GM23338 (cell line): ENCODE results near the gene ZNF284.

Experiments used
- EZH2 ChIP-seq: fragments of 200-600 bp; sonication (generic); IDR thresholded peaks from one replicate; pipeline ENCODE4 v1.8.0; 2017; ENCODE audit warnings: antibody characterized with exemption, mild to moderate bottlenecking, low read depth; ENCODE audit not compliant: unreplicated experiment
- TF ChIP-seq, protein P1 (sequence below): IDR thresholded peaks from one replicate; pipeline ENCODE4 v1.6.1; 2018; ENCODE audit warnings: antibody characterized with exemption; ENCODE audit not compliant: unreplicated experiment
- TF ChIP-seq, protein P2 (sequence below), 2 experiments: fragments of 200-600 bp in 1 of 2; sonication (generic) in 1 of 2; conservative IDR thresholded peaks; 2 replicates each; pipeline versions ENCODE4 v1.5.1 to v1.6.1; 2016 to 2017; ENCODE audit warnings: antibody characterized with exemption in 2 of 2, low read depth in 2 of 2, mild to moderate bottlenecking in 2 of 2, moderate library complexity in 1 of 2

DNA sequence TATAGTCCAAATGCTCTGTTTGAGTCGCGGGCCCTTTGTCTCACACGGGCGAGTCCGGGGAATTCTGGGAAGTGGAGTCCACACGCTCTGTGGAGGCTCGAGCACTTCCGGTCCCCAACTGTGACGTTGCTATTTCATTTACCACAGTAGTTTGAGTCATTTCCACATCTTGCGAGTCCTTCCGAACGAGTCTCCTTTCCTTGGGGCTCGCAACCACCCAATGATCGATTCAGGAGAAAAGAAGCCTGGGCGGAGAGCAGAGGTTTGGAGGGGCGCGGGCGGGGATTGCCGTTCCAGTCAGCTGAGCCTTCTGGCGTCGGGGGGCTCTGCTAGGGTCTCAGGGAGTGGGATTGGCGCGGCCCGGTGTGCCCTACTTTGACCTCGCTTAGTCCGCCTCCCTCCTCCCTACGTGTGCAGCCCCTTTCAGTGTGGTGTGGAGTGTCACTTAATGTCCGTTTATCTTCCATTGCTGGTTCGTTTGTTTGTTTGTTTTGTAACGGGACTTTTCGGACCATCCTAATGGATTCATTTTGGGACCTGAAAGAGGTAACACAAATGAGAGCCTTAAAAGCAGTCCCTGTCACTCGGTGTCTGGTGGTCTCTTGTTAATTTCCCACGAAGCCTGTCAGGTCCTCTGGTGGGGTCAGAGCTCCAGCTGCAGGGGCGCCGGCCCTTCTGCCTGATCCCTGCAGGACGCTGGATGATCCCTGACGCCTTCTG, 46.6 kb upstream of the ZNF284 start, which contains the start of gene ZNF222:
- TF ChIP-seq, protein P1, sequence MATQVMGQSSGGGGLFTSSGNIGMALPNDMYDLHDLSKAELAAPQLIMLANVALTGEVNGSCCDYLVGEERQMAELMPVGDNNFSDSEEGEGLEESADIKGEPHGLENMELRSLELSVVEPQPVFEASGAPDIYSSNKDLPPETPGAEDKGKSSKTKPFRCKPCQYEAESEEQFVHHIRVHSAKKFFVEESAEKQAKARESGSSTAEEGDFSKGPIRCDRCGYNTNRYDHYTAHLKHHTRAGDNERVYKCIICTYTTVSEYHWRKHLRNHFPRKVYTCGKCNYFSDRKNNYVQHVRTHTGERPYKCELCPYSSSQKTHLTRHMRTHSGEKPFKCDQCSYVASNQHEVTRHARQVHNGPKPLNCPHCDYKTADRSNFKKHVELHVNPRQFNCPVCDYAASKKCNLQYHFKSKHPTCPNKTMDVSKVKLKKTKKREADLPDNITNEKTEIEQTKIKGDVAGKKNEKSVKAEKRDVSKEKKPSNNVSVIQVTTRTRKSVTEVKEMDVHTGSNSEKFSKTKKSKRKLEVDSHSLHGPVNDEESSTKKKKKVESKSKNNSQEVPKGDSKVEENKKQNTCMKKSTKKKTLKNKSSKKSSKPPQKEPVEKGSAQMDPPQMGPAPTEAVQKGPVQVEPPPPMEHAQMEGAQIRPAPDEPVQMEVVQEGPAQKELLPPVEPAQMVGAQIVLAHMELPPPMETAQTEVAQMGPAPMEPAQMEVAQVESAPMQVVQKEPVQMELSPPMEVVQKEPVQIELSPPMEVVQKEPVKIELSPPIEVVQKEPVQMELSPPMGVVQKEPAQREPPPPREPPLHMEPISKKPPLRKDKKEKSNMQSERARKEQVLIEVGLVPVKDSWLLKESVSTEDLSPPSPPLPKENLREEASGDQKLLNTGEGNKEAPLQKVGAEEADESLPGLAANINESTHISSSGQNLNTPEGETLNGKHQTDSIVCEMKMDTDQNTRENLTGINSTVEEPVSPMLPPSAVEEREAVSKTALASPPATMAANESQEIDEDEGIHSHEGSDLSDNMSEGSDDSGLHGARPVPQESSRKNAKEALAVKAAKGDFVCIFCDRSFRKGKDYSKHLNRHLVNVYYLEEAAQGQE, result no peak
- TF ChIP-seq, protein P2, sequence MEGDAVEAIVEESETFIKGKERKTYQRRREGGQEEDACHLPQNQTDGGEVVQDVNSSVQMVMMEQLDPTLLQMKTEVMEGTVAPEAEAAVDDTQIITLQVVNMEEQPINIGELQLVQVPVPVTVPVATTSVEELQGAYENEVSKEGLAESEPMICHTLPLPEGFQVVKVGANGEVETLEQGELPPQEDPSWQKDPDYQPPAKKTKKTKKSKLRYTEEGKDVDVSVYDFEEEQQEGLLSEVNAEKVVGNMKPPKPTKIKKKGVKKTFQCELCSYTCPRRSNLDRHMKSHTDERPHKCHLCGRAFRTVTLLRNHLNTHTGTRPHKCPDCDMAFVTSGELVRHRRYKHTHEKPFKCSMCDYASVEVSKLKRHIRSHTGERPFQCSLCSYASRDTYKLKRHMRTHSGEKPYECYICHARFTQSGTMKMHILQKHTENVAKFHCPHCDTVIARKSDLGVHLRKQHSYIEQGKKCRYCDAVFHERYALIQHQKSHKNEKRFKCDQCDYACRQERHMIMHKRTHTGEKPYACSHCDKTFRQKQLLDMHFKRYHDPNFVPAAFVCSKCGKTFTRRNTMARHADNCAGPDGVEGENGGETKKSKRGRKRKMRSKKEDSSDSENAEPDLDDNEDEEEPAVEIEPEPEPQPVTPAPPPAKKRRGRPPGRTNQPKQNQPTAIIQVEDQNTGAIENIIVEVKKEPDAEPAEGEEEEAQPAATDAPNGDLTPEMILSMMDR (conservative IDR thresholded peaks at IDR 0.05; ENCODE audit: low read depth in 2 of 2), result no peak
- no peak for TF ChIP-seq EZH2
